GM21423 (cell line): ENCODE measurements around the gene PARP12.
"Not testable (repeated sequence)": the region's sequence is repeated elsewhere in the genome, so short reads cannot be mapped to it uniquely, and the experiment has no call there.

Experiments
- ATAC-seq: cut with Tn5 transposase; IDR thresholded peaks from one replicate; pipeline ENCODE4 v1.9.1; 2021; ENCODE audit warnings: mild to moderate bottlenecking, moderate library complexity; ENCODE audit not compliant: unreplicated experiment

PARP12 gene

GRCh38 chr7:140062528-140063299 lies at the start of gene PARP12:
Gene PARP12, minus strand, starts transcription at chr7:140062951. Its CDS starts 104 bp downstream, at chr7:140062847.
- peak; percentile 84 for ATAC-seq

GRCh38 chr7:140108777-140109176 lies 46.0 kb upstream of the PARP12 start:
- ATAC-seq, result not testable (repeated sequence)

GRCh38 chr7:140096459-140096858 lies 33.7 kb upstream of the PARP12 start:
- no peak for ATAC-seq

GRCh38 chr7:140093375-140093774 lies 30.6 kb upstream of the PARP12 start:
- ATAC-seq, result no peak

- no peak for ATAC-seq
Measured at GRCh38 chr7:140085447-140085846, 22.7 kb upstream of the PARP12 start.

GRCh38 chr7:140084972-140085371 lies 22.2 kb upstream of the PARP12 start:
- ATAC-seq, result peak; percentile 93

- ATAC-seq, result no peak
Measured at GRCh38 chr7:140084142-140084655, 21.4 kb upstream of the PARP12 start.

- no peak for ATAC-seq
Measured at GRCh38 chr7:140082770-140083169, 20.0 kb upstream of the PARP12 start.

GRCh38 chr7:140081774-140082425 lies 19.1 kb upstream of the PARP12 start:
- ATAC-seq, result no peak

- no peak for ATAC-seq
Measured at GRCh38 chr7:140080919-140081318, 18.2 kb upstream of the PARP12 start.

- no peak for ATAC-seq
Measured at GRCh38 chr7:140079121-140079536, 16.4 kb upstream of the PARP12 start.

GRCh38 chr7:140078392-140078791 lies 15.6 kb upstream of the PARP12 start:
- ATAC-seq, result no peak

GRCh38 chr7:140074780-140075179 lies 12.0 kb upstream of the PARP12 start:
- ATAC-seq, result no peak

GRCh38 chr7:140070546-140070945 lies 7.8 kb upstream of the PARP12 start:
- no peak for ATAC-seq

- no peak for ATAC-seq
Measured at GRCh38 chr7:140069298-140069949, 6.7 kb upstream of the PARP12 start.

GRCh38 chr7:140068033-140068432 lies 5.3 kb upstream of the PARP12 start:
- ATAC-seq, result no peak

GRCh38 chr7:140067052-140067451 lies 4.3 kb upstream of the PARP12 start:
- ATAC-seq, result no peak

- peak; percentile 27 for ATAC-seq
Measured at GRCh38 chr7:140062118-140062527, 628 bp downstream of the PARP12 start.

- ATAC-seq, result no peak
Measured at GRCh38 chr7:140061607-140061930, 1.2 kb downstream of the PARP12 start.

GRCh38 chr7:140060788-140061606 lies 1.8 kb downstream of the PARP12 start:
- no peak for ATAC-seq

GRCh38 chr7:140060243-140060630 lies 2.5 kb downstream of the PARP12 start:
- no peak for ATAC-seq
